Lower leg skin (tissue), 4 donors: ENCODE results near the gene KTN1. TPM values are rescaled to one million over a fixed set of nuclear protein-coding genes. Genes with fewer than 3 reads are reported as not detected.

Source experiments
- DNase-seq, 2 donors: peaks; one replicate each; pipeline ENCODE4 v3.0.0-alpha.2; 2019; ENCODE audit warnings: low spot score in 2 of 2
- H3K4me3 ChIP-seq: fragments of 200-600 bp; sonication (generic); 2 replicates; pipeline ENCODE4 v1.5.1; 2017; ENCODE audit warnings: mild to moderate bottlenecking, low read depth; ENCODE audit not compliant: poor library complexity, severe bottlenecking
- CTCF ChIP-seq, 3 donors: fragments of 450-650 bp; IDR thresholded peaks; one replicate each; pipeline ENCODE4 v1.5.1; 2016; ENCODE audit warnings: antibody characterized with exemption in 3 of 3, mild to moderate bottlenecking in 3 of 3, moderate library complexity in 2 of 3
- POLR2A ChIP-seq, 2 donors: fragments of 450-650 bp; IDR thresholded peaks; one replicate each; pipeline ENCODE4 v1.6.1; 2016 to 2017; ENCODE audit warnings: antibody characterized with exemption in 2 of 2, mild to moderate bottlenecking in 1 of 2, moderate library complexity in 1 of 2
- WGBS, 2 donors: methylation state at CpG; one replicate each; pipeline ENCODE4 v1.1.5; 2018; 5-methylcytosine and 5-hydroxymethylcytosine counted together
- intact Hi-C: fragments of 100-400 bp; cut with DNase I; formaldehyde crosslinking; loops from one replicate; pipeline ENCODE4 v1.15.0; 2023; ENCODE audit warnings: low total_unique reads
- total RNA-seq, 4 donors: library from RNA; depleted of rRNA; stranded (reverse); fragments of >200 nt; gene quantifications; one replicate each; pipeline ENCODE4 v1.1.0, GENCODE V29; 2016

KTN1 gene
- total RNA-seq, 4 donors from 2014 or later, result 97.7 to 117 (median 106) TPM

GRCh38 chr14:55688566-55688965 lies 108.6 kb downstream of the KTN1 start:
- DNase-seq, result no peak
- 84 to 87% methylated on average over 2 of the region's 2 CpGs for WGBS, 2 donors
- no peak overlapping the region for H3K4me3 ChIP-seq
- no peak for TF ChIP-seq POLR2A (IDR thresholded peaks at IDR 0.05)
- no peak for TF ChIP-seq CTCF (IDR thresholded peaks at IDR 0.05)
- intact Hi-C loops, result no loop called here

- 68 to 71% methylated on average over 5 of the region's 5 CpGs for WGBS, 2 donors
- no peak overlapping the region for H3K4me3 ChIP-seq
- TF ChIP-seq POLR2A (IDR thresholded peaks at IDR 0.05) (no peak), CTCF (IDR thresholded peaks at IDR 0.05) (no peak)
- intact Hi-C loops, result no loop called here
- DNase-seq, result no peak
Observed at GRCh38 chr14:55689981-55690871, 110.2 kb downstream of the KTN1 start.

GRCh38 chr14:55691659-55692058 lies 111.7 kb downstream of the KTN1 start:
- intact Hi-C loops, result no loop called here
- no peak for DNase-seq
- H3K4me3 ChIP-seq, result no peak overlapping the region
- TF ChIP-seq CTCF (IDR thresholded peaks at IDR 0.05) (no peak), POLR2A (IDR thresholded peaks at IDR 0.05) (no peak)

GRCh38 chr14:55693904-55694303 lies 113.9 kb downstream of the KTN1 start:
- WGBS, 2 donors, result 73 to 81% methylated on average over 4 of the region's 4 CpGs
- no peak overlapping the region for H3K4me3 ChIP-seq
- intact Hi-C loops, result no loop called here
- DNase-seq, result no peak
- no peak for TF ChIP-seq POLR2A (IDR thresholded peaks at IDR 0.05)
- TF ChIP-seq CTCF (IDR thresholded peaks at IDR 0.05), result no peak

- intact Hi-C loops, result no loop called here
- no peak for TF ChIP-seq CTCF (IDR thresholded peaks at IDR 0.05)
- no peak for TF ChIP-seq POLR2A (IDR thresholded peaks at IDR 0.05)
- DNase-seq, result no peak
- WGBS, 2 donors, result 93 to 95% methylated on average over 5 of the region's 5 CpGs
- no peak overlapping the region for H3K4me3 ChIP-seq
Observed at GRCh38 chr14:55697414-55697861, 117.4 kb downstream of the KTN1 start.
